NCI-H1092 (cell line): ENCODE measurements around the gene ADIG.

ENCODE experiments used
- DNase-seq: peaks from one replicate; lab custom pipeline; 2025; lab: John Stamatoyannopoulos, UW

The ADIG gene

DNA sequence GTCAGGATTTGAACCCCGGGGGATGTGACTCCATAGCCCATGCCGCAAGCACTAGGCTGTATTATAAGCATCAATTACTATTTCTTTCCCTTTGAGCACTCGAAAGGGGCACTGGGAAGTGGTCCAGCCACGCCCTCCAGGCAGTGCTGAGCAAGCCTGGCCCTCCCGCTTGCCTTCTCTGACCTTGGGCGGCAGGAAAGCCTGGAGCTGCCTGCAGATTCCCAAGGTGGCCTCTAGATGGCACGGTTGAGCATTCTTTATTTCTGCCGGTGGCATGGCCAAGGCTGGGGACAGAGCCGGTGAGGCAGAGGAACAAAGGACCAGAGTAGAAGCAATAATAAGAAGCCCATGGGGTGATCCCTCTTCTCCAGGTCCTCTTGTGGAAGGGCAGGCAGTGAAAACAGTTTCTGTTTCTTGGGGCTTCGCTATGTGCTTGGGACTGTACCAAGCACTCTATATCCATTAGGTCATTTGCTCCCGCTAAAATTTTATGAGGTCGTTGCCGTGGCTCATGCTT lies 52.6 kb downstream of the ADIG start:
- DNase-seq = peak; percentile 21

DNA sequence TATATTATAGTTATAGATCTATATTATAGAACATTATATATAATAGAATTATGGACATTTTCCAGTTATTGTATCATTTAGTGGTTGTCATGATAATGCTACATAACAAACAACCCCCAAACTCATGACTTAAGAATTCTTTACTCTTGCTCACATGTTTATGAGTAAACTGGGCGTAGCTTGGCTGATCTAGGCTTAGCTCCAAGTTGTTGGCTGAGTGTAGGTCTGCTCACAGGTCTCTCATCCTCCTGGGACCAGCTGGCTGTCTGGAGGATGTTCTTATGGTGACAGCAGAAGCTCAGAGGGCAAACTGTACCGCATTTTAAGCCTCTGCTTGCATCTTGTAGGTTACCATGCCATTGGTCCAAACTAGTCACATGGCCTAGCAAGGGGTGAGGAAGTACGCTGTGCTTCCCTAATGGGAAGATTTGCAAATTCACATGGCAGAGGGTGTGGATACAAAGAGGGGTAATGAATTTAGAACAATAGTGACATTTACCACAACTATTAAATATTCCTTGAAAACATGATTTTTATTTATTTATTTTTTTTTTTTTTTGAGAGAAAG lies 54.8 kb downstream of the ADIG start:
- DNase-seq = no peak
